ENCODE measurements around the gene CD74.

DNA sequence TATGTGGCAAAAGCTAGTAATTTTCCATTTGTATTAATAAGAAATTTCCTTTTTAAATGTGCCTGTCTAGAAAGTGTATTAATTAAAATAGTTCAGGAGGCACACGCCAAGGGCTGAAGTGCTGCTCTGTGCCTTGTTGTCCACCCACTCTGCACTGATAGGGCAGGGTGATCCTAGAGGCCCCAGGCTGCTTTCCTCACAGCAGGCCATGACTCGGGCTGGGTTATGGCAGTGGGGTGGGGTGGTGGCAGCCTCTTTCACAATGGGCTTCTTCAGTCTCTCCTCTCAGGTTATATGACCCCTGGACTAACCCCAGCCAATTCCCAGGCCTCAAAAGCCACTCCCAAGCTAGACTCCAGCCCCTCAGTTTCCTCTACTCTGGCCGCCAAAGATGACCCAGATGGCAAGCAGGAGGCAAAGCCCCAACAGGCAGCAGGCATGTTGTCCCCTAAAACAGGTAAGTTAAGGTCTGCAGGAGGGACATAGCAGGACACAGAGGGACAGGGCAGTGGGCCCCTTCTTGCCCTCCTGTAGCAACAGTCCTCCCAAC, 19.5 kb downstream of the CD74 start:
- TF ChIP-seq, protein P1, sequence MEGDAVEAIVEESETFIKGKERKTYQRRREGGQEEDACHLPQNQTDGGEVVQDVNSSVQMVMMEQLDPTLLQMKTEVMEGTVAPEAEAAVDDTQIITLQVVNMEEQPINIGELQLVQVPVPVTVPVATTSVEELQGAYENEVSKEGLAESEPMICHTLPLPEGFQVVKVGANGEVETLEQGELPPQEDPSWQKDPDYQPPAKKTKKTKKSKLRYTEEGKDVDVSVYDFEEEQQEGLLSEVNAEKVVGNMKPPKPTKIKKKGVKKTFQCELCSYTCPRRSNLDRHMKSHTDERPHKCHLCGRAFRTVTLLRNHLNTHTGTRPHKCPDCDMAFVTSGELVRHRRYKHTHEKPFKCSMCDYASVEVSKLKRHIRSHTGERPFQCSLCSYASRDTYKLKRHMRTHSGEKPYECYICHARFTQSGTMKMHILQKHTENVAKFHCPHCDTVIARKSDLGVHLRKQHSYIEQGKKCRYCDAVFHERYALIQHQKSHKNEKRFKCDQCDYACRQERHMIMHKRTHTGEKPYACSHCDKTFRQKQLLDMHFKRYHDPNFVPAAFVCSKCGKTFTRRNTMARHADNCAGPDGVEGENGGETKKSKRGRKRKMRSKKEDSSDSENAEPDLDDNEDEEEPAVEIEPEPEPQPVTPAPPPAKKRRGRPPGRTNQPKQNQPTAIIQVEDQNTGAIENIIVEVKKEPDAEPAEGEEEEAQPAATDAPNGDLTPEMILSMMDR (IDR thresholded peaks at IDR 0.05; ENCODE audit: control extremely low read depth in 1 of 3, insufficient read depth in 1 of 3, low read depth in 1 of 3, low read length in 3 of 3): no peak
- no peak for TF ChIP-seq HDAC6 (IDR thresholded peaks at IDR 0.05; ENCODE audit: low read depth, low read length)
- TF ChIP-seq ZNF274 (IDR thresholded peaks at IDR 0.05; ENCODE audit: borderline replicate concordance, extremely low read depth, low read length): no peak
- TF ChIP-seq JUND (IDR thresholded peaks at IDR 0.05; ENCODE audit: low read length): no peak
